KMS-11 (cell line): Measurements from ENCODE around the gene TF.

Experiments used
- H2AFZ ChIP-seq: fragments of 200-600 bp; sonication (generic); 2 replicates; pipeline ENCODE4 v1.6.1; 2016; ENCODE audit warnings: antibody characterized with exemption, mixed run types, low read depth
- H3K27ac ChIP-seq: fragments of 200-600 bp; sonication (generic); 2 replicates; pipeline ENCODE4 v1.6.1; 2016; ENCODE audit warnings: mild to moderate bottlenecking, mixed run types
- H3K27me3 ChIP-seq: fragments of 200-600 bp; sonication (generic); 2 replicates; pipeline ENCODE4 v1.6.1; 2017; ENCODE audit warnings: mild to moderate bottlenecking, low read depth, mixed run types, moderate library complexity; ENCODE audit not compliant: insufficient read depth
- H3K36me3 ChIP-seq: fragments of 200-600 bp; sonication (generic); 2 replicates; pipeline ENCODE4 v1.6.1; 2017; ENCODE audit warnings: mild to moderate bottlenecking, mixed run types; ENCODE audit not compliant: insufficient read depth
- H3K4me1 ChIP-seq: fragments of 200-600 bp; sonication (generic); 2 replicates; pipeline ENCODE4 v1.6.1; 2016; ENCODE audit warnings: mild to moderate bottlenecking, low read depth, mixed run types; ENCODE audit not compliant: poor library complexity, severe bottlenecking
- H3K4me2 ChIP-seq: fragments of 200-600 bp; sonication (generic); 2 replicates; pipeline ENCODE4 v1.7.0; 2016; ENCODE audit warnings: mild to moderate bottlenecking, mixed run types
- H3K4me3 ChIP-seq: fragments of 200-600 bp; sonication (generic); IDR thresholded peaks from 2 replicates; pipeline ENCODE4 v1.6.1; 2017; ENCODE audit warnings: low read depth, low read length, mixed read lengths; ENCODE audit not compliant: insufficient read depth
- H3K79me2 ChIP-seq: fragments of 200-600 bp; sonication (generic); 2 replicates; pipeline ENCODE4 v1.6.1; 2016; ENCODE audit warnings: low read depth, mixed run types; ENCODE audit not compliant: insufficient read depth
- H3K9ac ChIP-seq: fragments of 200-600 bp; sonication (generic); 2 replicates; pipeline ENCODE4 v1.6.1; 2016; ENCODE audit warnings: mild to moderate bottlenecking, mixed run types
- H4K20me1 ChIP-seq: fragments of 200-600 bp; sonication (generic); 2 replicates; pipeline ENCODE4 v1.6.1; 2016; ENCODE audit warnings: mild to moderate bottlenecking, mixed run types; ENCODE audit not compliant: insufficient read depth
- CTCF ChIP-seq: fragments of 200-600 bp; sonication (generic); conservative IDR thresholded peaks from 2 replicates; pipeline ENCODE4 v1.6.1; 2017; ENCODE audit warnings: low read depth, mild to moderate bottlenecking, antibody characterized with exemption, low read length, moderate library complexity, mixed read lengths

The TF gene

GRCh38 chr3:133700351-133700750 is 45.8 kb upstream of the TF start:
- Histone ChIP-seq H4K20me1 (no peaks in the 10 kb centered on the region), H2AFZ (no peak overlapping the region), H3K27me3 (no peaks in the 10 kb centered on the region), H3K9ac (no peak overlapping the region), H3K36me3 (no peaks in the 10 kb centered on the region), H3K4me1 (no peaks in the 10 kb centered on the region), H3K4me2 (no peak overlapping the region), H3K79me2 (no peaks in the 10 kb centered on the region), H3K4me3 (no peak overlapping the region), H3K27ac (no peak overlapping the region)
- no peak for TF ChIP-seq CTCF

- Histone ChIP-seq H3K4me2 (no peak overlapping the region), H3K79me2 (no peaks in the 10 kb centered on the region), H2AFZ (no peak overlapping the region), H3K4me3 (no peak overlapping the region), H4K20me1 (no peaks in the 10 kb centered on the region), H3K27ac (no peak overlapping the region), H3K9ac (no peak overlapping the region), H3K36me3 (no peaks in the 10 kb centered on the region), H3K4me1 (no peaks in the 10 kb centered on the region), H3K27me3 (no peaks in the 10 kb centered on the region)
- TF ChIP-seq CTCF, result no peak
Observed at GRCh38 chr3:133701435-133702358, 44.5 kb upstream of the TF start.

- no peaks in the 10 kb centered on the region for H3K27me3 ChIP-seq
- no peak overlapping the region for H3K4me3 ChIP-seq
- H3K4me2 ChIP-seq, result no peak overlapping the region
- H2AFZ ChIP-seq, result no peak overlapping the region
- H3K4me1 ChIP-seq, result no peaks in the 10 kb centered on the region
- no peaks in the 10 kb centered on the region for H4K20me1 ChIP-seq
- no peak for TF ChIP-seq CTCF
- H3K79me2 ChIP-seq, result no peaks in the 10 kb centered on the region
- no peak overlapping the region for H3K9ac ChIP-seq
- H3K27ac ChIP-seq, result no peak overlapping the region
- no peaks in the 10 kb centered on the region for H3K36me3 ChIP-seq
Observed at GRCh38 chr3:133703915-133704314, 42.3 kb upstream of the TF start.

- H3K4me3 ChIP-seq, result no peak overlapping the region
- H3K27me3 ChIP-seq, result no peaks in the 10 kb centered on the region
- H3K9ac ChIP-seq, result no peak overlapping the region
- H3K36me3 ChIP-seq, result no peaks in the 10 kb centered on the region
- H4K20me1 ChIP-seq, result no peaks in the 10 kb centered on the region
- H2AFZ ChIP-seq, result no peak overlapping the region
- no peak for TF ChIP-seq CTCF
- no peak overlapping the region for H3K4me2 ChIP-seq
- H3K79me2 ChIP-seq, result no peaks in the 10 kb centered on the region
- H3K4me1 ChIP-seq, result no peaks in the 10 kb centered on the region
- H3K27ac ChIP-seq, result no peak overlapping the region
Observed at GRCh38 chr3:133706033-133706432, 40.2 kb upstream of the TF start.
